Gastroesophageal sphincter (tissue), 4 donors: Measurements from ENCODE around the gene TFF1. TPM values are rescaled to one million over a fixed set of nuclear protein-coding genes. Genes with fewer than 3 reads are reported as not detected.

Experiments
- ATAC-seq: fragments of 150-250 bp; one replicate; pipeline ENCODE4 v1.9.1; 2016; ENCODE audit warnings: mild to moderate bottlenecking, moderate library complexity
- H3K27ac ChIP-seq, 4 donors: fragments of 200-600 bp; sonication (generic) in 3 of 4; 1 replicate in 3 of 4; 2 replicates in 1 of 4; pipeline ENCODE4 v1.5.1; 2016 to 2019
- H3K27me3 ChIP-seq: fragments of 200-600 bp; sonication (generic); one replicate; pipeline ENCODE4 v1.5.1; 2019
- H3K36me3 ChIP-seq, 2 donors: fragments of 200-600 bp; sonication (generic); one replicate each; pipeline ENCODE4 v1.5.1; 2019; ENCODE audit warnings: control low read depth in 1 of 2
- H3K4me1 ChIP-seq, 3 donors: fragments of 200-600 bp; sonication (generic); 1 replicate in 2 of 3; 2 replicates in 1 of 3; pipeline ENCODE4 v1.5.1; 2016 to 2019; ENCODE audit warnings: control low read depth in 2 of 3
- H3K4me3 ChIP-seq, 2 donors: fragments of 200-600 bp; sonication (generic); one replicate each; pipeline ENCODE4 v1.5.1; 2019; ENCODE audit warnings: mild to moderate bottlenecking in 1 of 2, moderate library complexity in 1 of 2
- H3K9me3 ChIP-seq, 3 donors: fragments of 200-600 bp; sonication (generic); one replicate each; pipeline ENCODE4 v1.5.1; 2017 to 2019; ENCODE audit warnings: control low read depth in 2 of 3
- CTCF ChIP-seq, 4 experiments: fragments of 200-600 bp in 2 of 4; fragments of 450-650 bp in 2 of 4; sonication (generic) in 1 of 4; IDR thresholded peaks; one replicate each; pipeline ENCODE4 v1.5.1; 2017 to 2019; ENCODE audit warnings: antibody characterized with exemption in 4 of 4, mild to moderate bottlenecking in 2 of 4, moderate library complexity in 2 of 4
- EP300 ChIP-seq: sonication (generic); formaldehyde crosslinking; IDR thresholded peaks from one replicate; pipeline ENCODE4 v1.6.1; 2017; ENCODE audit warnings: antibody characterized with exemption, mild to moderate bottlenecking
- POLR2A ChIP-seq, 2 donors: fragments of 450-650 bp; IDR thresholded peaks; one replicate each; pipeline ENCODE4 v1.6.1; 2017; ENCODE audit warnings: antibody characterized with exemption in 2 of 2, mild to moderate bottlenecking in 2 of 2, moderate library complexity in 1 of 2
- POLR2AphosphoS5 ChIP-seq: sonication (generic); formaldehyde crosslinking; IDR thresholded peaks from one replicate; pipeline ENCODE4 v1.6.1; 2017; ENCODE audit warnings: antibody characterized with exemption
- WGBS, 2 donors: methylation state at CpG; one replicate each; pipeline ENCODE4 v1.1.5; 2018; ENCODE audit warnings: low coverage in 1 of 2; 5-methylcytosine and 5-hydroxymethylcytosine counted together
- total RNA-seq, 4 donors: library from RNA; depleted of rRNA; stranded (reverse); fragments of >200 nt; gene quantifications; one replicate each; pipeline ENCODE4 v1.1.0, GENCODE V29; 2016

The TFF1 gene
- total RNA-seq, 4 donors from 2014 or later, result not detected

DNA sequence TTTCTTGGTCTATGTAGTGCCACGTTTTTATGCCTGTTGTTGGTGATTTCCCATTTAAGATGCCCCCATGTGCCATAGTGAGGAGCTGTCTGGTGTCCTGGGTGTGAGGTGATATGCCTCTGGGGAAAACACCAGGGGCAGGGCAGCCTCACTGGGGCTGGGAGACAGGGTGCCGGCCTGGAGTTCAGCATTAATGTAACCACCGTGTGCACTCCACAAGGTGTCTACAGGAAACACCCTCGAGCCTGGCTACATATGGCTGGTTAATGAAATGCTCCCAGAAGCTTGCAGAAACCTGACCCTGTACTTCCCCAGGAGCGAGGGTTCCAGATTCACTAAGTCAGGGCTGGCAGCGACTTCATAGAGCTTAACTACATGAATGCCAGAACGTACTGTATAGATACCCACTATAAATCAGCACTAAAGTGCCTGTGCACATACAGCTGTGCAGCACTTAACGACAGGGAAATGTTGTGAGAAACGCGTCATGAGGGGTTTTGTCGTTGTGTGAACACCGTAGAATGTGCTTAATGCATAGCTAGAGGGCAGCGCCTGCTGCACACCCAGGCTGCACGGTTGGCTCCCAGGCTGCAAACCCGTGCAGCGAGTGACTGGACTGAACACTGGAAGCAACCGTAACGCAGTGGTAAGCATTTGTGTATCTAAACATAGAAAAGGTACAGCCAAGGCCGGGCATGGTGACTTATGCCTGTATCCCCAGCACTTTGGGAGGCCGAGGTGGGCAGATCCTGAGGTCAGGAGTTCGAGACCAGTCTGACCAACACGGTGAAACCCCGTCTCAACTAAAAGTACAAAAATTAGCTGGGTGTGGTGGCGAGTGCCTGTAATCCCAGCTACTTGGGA is 25.9 kb downstream of the TFF1 start:
- peaks cover 6% of the 10 kb centered on the region for H3K27me3 ChIP-seq
- peaks cover 0 to 13% (median 0%) of the 10 kb centered on the region in 3 donors for H3K4me1 ChIP-seq
- no peak for ATAC-seq
- no peak for TF ChIP-seq POLR2AphosphoS5
- no peak for TF ChIP-seq POLR2A (IDR thresholded peaks at IDR 0.05)
- TF ChIP-seq CTCF (IDR thresholded peaks at IDR 0.05), result no peak
- TF ChIP-seq EP300, result no peak
- no peak overlapping the region for H3K27ac ChIP-seq
- no peaks in the 10 kb centered on the region for H3K36me3 ChIP-seq
- H3K9me3 ChIP-seq, result no peaks in the 10 kb centered on the region
- no peak overlapping the region for H3K4me3 ChIP-seq
- 43 to 83% methylated on average over 4 to 22 of the region's 24 CpGs for WGBS, 2 donors

GRCh38 chr21:42338729-42339715 is 27.3 kb downstream of the TFF1 start:
- ATAC-seq, result no peak

GRCh38 chr21:42337830-42338728 is 28.3 kb downstream of the TFF1 start:
- Histone ChIP-seq H3K27me3 (peaks cover 30% of the 10 kb centered on the region), H3K4me1 (peaks cover 0 to 13% (median 0%) of the 10 kb centered on the region in 3 donors), H3K4me3 (no peak overlapping the region), H3K36me3 (no peaks in the 10 kb centered on the region), H3K9me3 (no peaks in the 10 kb centered on the region), H3K27ac (peak overlapping the region in 1 of 4 donors; percentile 31)
- 13 to 36% methylated on average over 8 of the region's 23 CpGs for WGBS, 2 donors
- TF ChIP-seq POLR2A (IDR thresholded peaks at IDR 0.05) (no peak), CTCF (IDR thresholded peaks at IDR 0.05) (peak in 3 of 4 experiments; percentile 49 to 75 (median 60)), POLR2AphosphoS5 (no peak), EP300 (no peak)
- ATAC-seq, result peak; percentile 73

More at GRCh38 chr21:42338729-42339715, 27.3 kb downstream of the TFF1 start:
- Histone ChIP-seq H3K4me1 (peaks cover 0 to 13% (median 0%) of the 10 kb centered on the region in 3 donors), H3K27ac (no peak overlapping the region), H3K9me3 (no peaks in the 10 kb centered on the region), H3K4me3 (no peak overlapping the region), H3K27me3 (peaks cover 20% of the 10 kb centered on the region), H3K36me3 (no peaks in the 10 kb centered on the region)
- TF ChIP-seq CTCF (IDR thresholded peaks at IDR 0.05) (no peak), POLR2AphosphoS5 (no peak), POLR2A (IDR thresholded peaks at IDR 0.05) (no peak), EP300 (no peak)
- whole genome bisulfite sequencing, 2 donors, result 91 to 96% methylated on average over 8 to 10 of the region's 17 CpGs

- no peak for ATAC-seq
- Histone ChIP-seq H3K4me1 (peaks cover 0 to 13% (median 0%) of the 10 kb centered on the region in 3 donors), H3K36me3 (no peaks in the 10 kb centered on the region), H3K27ac (no peak overlapping the region), H3K9me3 (no peaks in the 10 kb centered on the region), H3K4me3 (no peak overlapping the region), H3K27me3 (peaks cover 38% of the 10 kb centered on the region)
- TF ChIP-seq POLR2A (IDR thresholded peaks at IDR 0.05) (no peak), CTCF (IDR thresholded peaks at IDR 0.05) (no peak), EP300 (no peak), POLR2AphosphoS5 (no peak)
- 78 to 86% methylated on average over 4 of the region's 4 CpGs for WGBS, 2 donors
Observed at GRCh38 chr21:42337276-42337675, 29.1 kb downstream of the TFF1 start.
